Fibroblast of lung (primary cell): Measurements from ENCODE around the gene NAIF1.

Source experiments
- EZH2 ChIP-seq: IDR thresholded peaks from 2 replicates; pipeline ENCODE4 v1.5.1; 2012; ENCODE audit warnings: low read length, control low read depth, mild to moderate bottlenecking; ENCODE audit errors: missing control alignments
- TF ChIP-seq, protein P1 (sequence below), 2 donors: IDR thresholded peaks in 1 of 2; conservative IDR thresholded peaks in 1 of 2; 1 replicate in 1 of 2; 2 replicates in 1 of 2; pipeline ENCODE4 v1.5.1; 2011 to 2012; ENCODE audit warnings: low read length in 2 of 2, control low read depth in 1 of 2, inconsistent platforms in 1 of 2, low read depth in 1 of 2, mild to moderate bottlenecking in 1 of 2

DNA sequence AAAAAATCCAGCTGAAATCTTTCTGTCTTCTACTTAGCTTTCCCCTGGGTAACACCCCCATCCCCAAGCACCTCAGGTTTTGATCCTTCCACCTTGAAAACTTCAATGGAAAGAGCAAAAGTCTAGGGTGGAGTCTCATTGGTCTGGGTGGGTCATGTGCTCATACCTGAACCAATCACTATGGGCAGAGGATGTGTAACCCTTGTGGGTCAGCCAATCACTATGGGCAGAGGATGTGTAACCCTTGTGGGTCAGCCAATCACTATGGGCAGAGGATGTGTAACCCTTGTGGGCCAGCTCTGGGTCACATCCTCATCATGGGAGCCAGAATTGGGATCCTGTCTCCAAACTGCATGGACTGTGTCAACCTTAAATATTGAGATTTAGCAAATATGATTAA is 18.5 kb downstream of the NAIF1 start:
- TF ChIP-seq, protein P1, sequence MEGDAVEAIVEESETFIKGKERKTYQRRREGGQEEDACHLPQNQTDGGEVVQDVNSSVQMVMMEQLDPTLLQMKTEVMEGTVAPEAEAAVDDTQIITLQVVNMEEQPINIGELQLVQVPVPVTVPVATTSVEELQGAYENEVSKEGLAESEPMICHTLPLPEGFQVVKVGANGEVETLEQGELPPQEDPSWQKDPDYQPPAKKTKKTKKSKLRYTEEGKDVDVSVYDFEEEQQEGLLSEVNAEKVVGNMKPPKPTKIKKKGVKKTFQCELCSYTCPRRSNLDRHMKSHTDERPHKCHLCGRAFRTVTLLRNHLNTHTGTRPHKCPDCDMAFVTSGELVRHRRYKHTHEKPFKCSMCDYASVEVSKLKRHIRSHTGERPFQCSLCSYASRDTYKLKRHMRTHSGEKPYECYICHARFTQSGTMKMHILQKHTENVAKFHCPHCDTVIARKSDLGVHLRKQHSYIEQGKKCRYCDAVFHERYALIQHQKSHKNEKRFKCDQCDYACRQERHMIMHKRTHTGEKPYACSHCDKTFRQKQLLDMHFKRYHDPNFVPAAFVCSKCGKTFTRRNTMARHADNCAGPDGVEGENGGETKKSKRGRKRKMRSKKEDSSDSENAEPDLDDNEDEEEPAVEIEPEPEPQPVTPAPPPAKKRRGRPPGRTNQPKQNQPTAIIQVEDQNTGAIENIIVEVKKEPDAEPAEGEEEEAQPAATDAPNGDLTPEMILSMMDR (conservative IDR thresholded peaks at IDR 0.05 in 1 of 2, IDR thresholded peaks at IDR 0.05 in 1 of 2; ENCODE audit: low read depth in 1 of 2, low read length in 2 of 2), result no peak
- TF ChIP-seq EZH2, result no peak
